Fibroblast of gingiva (primary cell): ENCODE results near the gene ART3.
A peak's percentile ranks its signal among the peaks of the same experiment; 100 is the strongest.

ENCODE experiments used
- DNase-seq: peaks from one replicate; pipeline ENCODE4 v3.0.0-alpha.2; 2011; ENCODE audit warnings: low read depth

Gene ART3

GRCh38 chr4:76072760-76073159 is 1.7 kb upstream of the ART3 start:
- DNase-seq: no peak

GRCh38 chr4:76074993-76075600 is 588 bp downstream of the ART3 start:
- DNase-seq: no peak

GRCh38 chr4:76078033-76078613 is 3.6 kb downstream of the ART3 start:
- DNase-seq: peak; percentile 5

GRCh38 chr4:76083386-76083988 is 9.0 kb downstream of the ART3 start:
- DNase-seq: no peak

GRCh38 chr4:76084542-76084941 is 10.0 kb downstream of the ART3 start:
- DNase-seq: no peak

- peak; percentile 38 for DNase-seq
Observed at GRCh38 chr4:76087007-76087769, 12.7 kb downstream of the ART3 start.

- no peak for DNase-seq
Observed at GRCh38 chr4:76088719-76089118, 14.2 kb downstream of the ART3 start.

GRCh38 chr4:76090241-76090691 is 15.8 kb downstream of the ART3 start:
- peak; percentile 41 for DNase-seq

- no peak for DNase-seq
Observed at GRCh38 chr4:76091052-76091451, 16.5 kb downstream of the ART3 start.

- DNase-seq: no peak
Observed at GRCh38 chr4:76095568-76095967, 21.1 kb downstream of the ART3 start.

GRCh38 chr4:76096076-76096475 is 21.6 kb downstream of the ART3 start:
- DNase-seq: no peak

- no peak for DNase-seq
Observed at GRCh38 chr4:76105652-76106051, 31.1 kb downstream of the ART3 start.

- DNase-seq: no peak
Observed at GRCh38 chr4:76106442-76106841, 31.9 kb downstream of the ART3 start.

- peak; percentile 29 for DNase-seq
Observed at GRCh38 chr4:76108467-76109181, 34.1 kb downstream of the ART3 start.

GRCh38 chr4:76116821-76117220 is 42.3 kb downstream of the ART3 start:
- no peak for DNase-seq

- no peak for DNase-seq
Observed at GRCh38 chr4:76117536-76117935, 43.0 kb downstream of the ART3 start.

- DNase-seq: no peak
Observed at GRCh38 chr4:76120199-76120598, 45.7 kb downstream of the ART3 start.

GRCh38 chr4:76125816-76126215 is 51.3 kb downstream of the ART3 start:
- DNase-seq: no peak

GRCh38 chr4:76127754-76128153 is 53.2 kb downstream of the ART3 start:
- no peak for DNase-seq

GRCh38 chr4:76141241-76141640 is 66.7 kb downstream of the ART3 start:
- no peak for DNase-seq

- no peak for DNase-seq
Observed at GRCh38 chr4:76144546-76144945, 70.0 kb downstream of the ART3 start.

GRCh38 chr4:76147454-76148141 is 73.1 kb downstream of the ART3 start:
- DNase-seq: peak; percentile 72
